ENCODE results near the gene MLPH.

MLPH gene

DNA sequence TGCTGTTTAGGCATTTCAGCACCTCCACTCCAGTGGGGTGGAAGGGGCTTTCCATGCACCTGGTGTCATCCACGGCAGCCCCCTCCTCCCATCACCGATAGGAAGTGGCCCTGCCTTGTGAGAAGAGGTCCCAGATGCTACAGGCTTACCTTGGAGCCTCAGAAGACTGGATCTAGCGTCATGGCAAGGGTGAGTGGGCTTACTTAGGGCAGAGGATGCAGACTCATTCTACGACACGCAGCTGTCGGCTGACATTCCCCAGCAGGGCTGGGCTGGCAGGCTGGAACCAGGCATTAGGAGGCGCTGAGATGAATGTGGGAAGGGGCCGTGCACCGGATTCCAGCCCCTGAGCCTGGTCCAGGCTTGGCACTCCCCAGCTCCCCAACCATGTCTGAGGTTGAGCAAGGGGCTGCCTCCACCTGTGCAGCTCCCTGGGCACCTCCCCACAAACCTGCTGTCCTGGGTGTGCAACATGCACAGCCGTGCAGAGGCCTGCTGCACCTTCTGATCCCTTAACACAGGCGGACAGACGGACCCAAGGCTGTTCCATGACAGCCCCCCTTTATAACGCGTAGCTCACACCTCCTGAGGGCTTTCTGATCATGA, 77.6 kb downstream of the MLPH start:
- TF ChIP-seq CTCF (IDR thresholded peaks at IDR 0.05), result no peak
- no peak for TF ChIP-seq ZFX (IDR thresholded peaks at IDR 0.05; ENCODE audit: borderline replicate concordance)

GRCh38 chr2:237565974-237566373, 78.9 kb downstream of the MLPH start:
- no peak overlapping the region for H3K27ac ChIP-seq
- TF ChIP-seq ZFX (IDR thresholded peaks at IDR 0.05; ENCODE audit: borderline replicate concordance) (no peak), CTCF (IDR thresholded peaks at IDR 0.05) (no peak)

More for the DNA sequence above, 77.6 kb downstream of the MLPH start:
- H3K27ac ChIP-seq, result no peak overlapping the region

DNA sequence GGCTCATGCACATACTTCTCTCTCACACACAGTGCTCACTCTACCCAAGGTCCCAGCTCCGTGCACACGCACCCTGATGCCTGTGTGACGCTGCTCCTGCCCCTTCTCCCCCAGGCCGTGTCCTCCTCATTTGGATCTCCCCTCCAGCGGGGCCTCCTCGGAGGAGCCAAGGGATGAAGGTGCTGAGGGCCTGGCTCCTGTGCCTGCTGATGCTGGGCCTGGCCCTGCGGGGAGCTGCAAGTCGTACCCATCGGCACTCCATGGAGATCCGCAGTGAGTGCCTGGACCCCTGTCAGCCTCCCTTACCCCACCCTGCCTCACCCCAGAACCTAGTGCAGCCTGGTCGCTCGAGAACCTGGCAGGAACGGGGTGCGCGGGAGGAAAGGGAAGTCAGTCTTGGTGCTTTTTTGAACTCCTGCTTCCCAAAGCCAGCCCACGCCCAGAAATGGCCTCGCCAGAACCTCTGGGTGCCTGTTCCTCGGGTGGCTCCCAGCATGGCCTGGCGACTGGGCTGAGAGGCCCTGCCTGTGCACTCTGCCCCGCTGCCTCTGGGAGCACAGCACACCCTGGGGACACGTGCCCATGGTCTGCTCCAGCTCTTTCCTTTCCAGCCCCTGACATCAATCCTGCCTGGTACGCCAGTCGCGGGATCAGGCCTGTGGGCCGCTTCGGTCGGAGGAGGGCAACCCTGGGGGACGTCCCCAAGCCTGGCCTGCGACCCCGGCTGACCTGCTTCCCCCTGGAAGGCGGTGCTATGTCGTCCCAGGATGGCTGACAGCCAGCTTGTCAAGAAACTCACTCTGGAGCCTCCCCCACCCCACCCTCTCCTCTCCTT, 79.6 kb downstream of the MLPH start, which contains the start of gene PRLH:
PRLH (plus strand) TSS at position 174 of the 835 bp plus-strand sequence; CDS start at position 174, 0 bp downstream.
- H3K27ac ChIP-seq, result no peak within 1 kb of the TSS
- TF ChIP-seq ZFX (IDR thresholded peaks at IDR 0.05; ENCODE audit: borderline replicate concordance) (no peak), CTCF (IDR thresholded peaks at IDR 0.05) (no peak)

GRCh38 chr2:237567276-237568029, 80.4 kb downstream of the MLPH start:
- no peak for TF ChIP-seq ZFX (IDR thresholded peaks at IDR 0.05; ENCODE audit: borderline replicate concordance)
- TF ChIP-seq CTCF (IDR thresholded peaks at IDR 0.05), result no peak

DNA sequence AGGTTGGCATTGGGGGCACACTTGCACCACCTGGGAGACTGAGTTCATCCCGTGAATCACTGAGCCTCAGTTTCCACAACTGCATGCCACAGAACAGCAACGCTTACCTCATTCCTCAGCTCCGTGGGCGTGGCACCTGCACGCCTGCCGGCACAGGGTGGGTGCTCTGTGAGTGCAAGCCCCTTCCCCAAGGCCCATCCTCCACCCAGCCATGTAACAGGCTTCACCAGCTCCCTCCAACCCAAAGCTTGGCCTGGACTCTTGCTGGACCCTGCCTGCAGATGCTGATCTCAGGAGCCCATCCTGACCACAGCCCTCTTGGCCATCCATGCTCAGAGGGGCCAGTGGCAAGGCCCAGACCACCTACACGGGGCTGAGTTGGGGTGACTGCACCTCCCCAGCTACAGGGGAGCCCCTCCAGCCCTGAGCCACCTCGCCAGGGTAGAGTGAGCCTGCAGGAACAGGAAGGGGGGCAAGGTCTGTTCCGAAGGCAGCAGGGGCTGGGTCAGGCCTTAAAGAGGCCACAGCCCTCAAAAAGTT, 81.1 kb downstream of the MLPH start:
- TF ChIP-seq CTCF (IDR thresholded peaks at IDR 0.05), result no peak
- no peak overlapping the region for H3K27ac ChIP-seq

More at GRCh38 chr2:237567276-237568029, 80.4 kb downstream of the MLPH start:
- H3K27ac ChIP-seq, result no peak overlapping the region

DNA sequence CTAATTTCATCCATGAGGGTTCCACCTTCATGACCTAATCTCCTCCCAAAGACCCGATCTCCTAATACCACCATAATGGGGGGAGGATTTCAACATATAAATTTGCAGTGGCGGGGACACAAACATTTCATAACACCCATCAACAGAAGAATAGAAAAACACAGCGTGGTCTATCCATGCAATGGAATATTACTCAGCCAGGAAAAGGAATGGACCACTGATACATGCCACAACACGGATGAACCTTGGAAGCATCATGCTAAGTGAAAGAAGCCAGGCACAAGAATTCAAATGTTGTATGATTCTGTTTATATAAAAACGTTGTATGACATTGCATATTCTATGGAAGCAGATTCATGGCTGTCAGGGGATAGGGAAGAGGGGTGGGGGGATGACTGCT, 82.0 kb downstream of the MLPH start:
- no peak overlapping the region for H3K27ac ChIP-seq
- TF ChIP-seq ZFX (IDR thresholded peaks at IDR 0.05; ENCODE audit: borderline replicate concordance) (no peak), CTCF (IDR thresholded peaks at IDR 0.05) (no peak)

All from 22Rv1 (cell line).